ENCODE results near the gene AGAP2. TPM values are rescaled to one million over a fixed set of nuclear protein-coding genes. Genes with fewer than 3 reads are reported as not detected.

AGAP2 gene
- total and polyA plus RNA-seq, 9 of the 15 experiments (the other 6 are each of a cell fraction or from before 2014, with no cell fraction given) = 0.04 to 0.77 (median 0.28) TPM; not detected in 1

- TF ChIP-seq ATF3 (IDR thresholded peaks at IDR 0.05) (no peak), ATF3 (CRISPR knock-in tag; conservative IDR thresholded peaks at IDR 0.05) (no peak), E2F1 (CRISPR knock-in tag; IDR thresholded peaks at IDR 0.05) (no peak), HNRNPL (IDR thresholded peaks at IDR 0.05; ENCODE audit: low read depth, low read length) (no peak)
Observed at GRCh38 chr12:57777911-57778310, 39.4 kb upstream of the AGAP2 start (continued).

- no TSS peak for BruUV-seq (replicated peaks)
- in situ Hi-C loops (cut with MboI) = no loop called here
- DNase-seq (ENCODE audit: extremely low read depth in 1 of 4, low spot score in 3 of 4) = no peak
- POLR2A ChIA-PET = no interaction called here
- TF ChIP-seq DIDO1 (tag; IDR thresholded peaks at IDR 0.05; ENCODE audit: low read depth) = no peak
- Histone ChIP-seq H2AFZ (ENCODE audit: low read depth, low read length) (no peak overlapping the region), H3K79me2 (ENCODE audit: control insufficient read depth, insufficient read depth, low read length) (peaks cover 14% of the 10 kb centered on the region), H3K9ac (ENCODE audit: insufficient read depth in 1 of 2, low read depth in 2 of 2, low read length in 2 of 2) (no peak overlapping the region; a peak in 1 of 4 replicates), H3K9me3 (replicated peaks; ENCODE audit: control insufficient read depth, insufficient read depth, low read depth, low read length) (no peaks in the 10 kb centered on the region), H3K36me3 (ENCODE audit: control insufficient read depth, insufficient read depth, low read length) (peaks cover 23% of the 10 kb centered on the region; the same call in 2 of the 3 replicates), H3K27ac (ENCODE audit: extremely low read depth, low read depth, low read length) (no peak overlapping the region), H3K27me3 (ENCODE audit: control insufficient read depth in 2 of 2, insufficient read depth in 2 of 2, low read length in 2 of 2) (no peaks in the 10 kb centered on the region), H3K4me1 (replicated peaks in 1 of 2; ENCODE audit: control insufficient read depth in 2 of 2, insufficient read depth in 2 of 2, low read length in 2 of 2) (peaks cover 9 to 12% of the 10 kb centered on the region in 2 experiments; a peak in 4 of 5 replicates), H3K9me1 (ENCODE audit: control insufficient read depth, insufficient read depth, low read length) (no peaks in the 10 kb centered on the region), H3K4me3 (no peak overlapping the region), H4K20me1 (replicated peaks; ENCODE audit: control insufficient read depth, insufficient read depth, low read length) (no peaks in the 10 kb centered on the region), H3K4me2 (ENCODE audit: insufficient read depth, low read length) (no peak overlapping the region)
- CTCF ChIA-PET (ENCODE audit: low intra/inter-chr PET ratio) = interaction anchor here (0.8 kb wide), 1 partner anchor 128 kb away, joined by 6 read pairs; no protein-coding TSS in a partner anchor
- 80% methylated on average over 7 of the region's 7 CpGs for WGBS (ENCODE audit: insufficient coverage, low coverage, missing lambda C conversion rate)
- no peak for ATAC-seq
- FAIRE-seq = no peak
- intact Hi-C loops (cut with micrococcal nuclease) = no loop called here
Observed at GRCh38 chr12:57777367-57777766, 38.8 kb upstream of the AGAP2 start.
